ENCODE measurements around the gene CFL2. TPM values are rescaled to one million over a fixed set of nuclear protein-coding genes. Genes with fewer than 3 reads are reported as not detected.
A peak's percentile ranks its signal among the peaks of the same experiment; 100 is the strongest.
"Not testable (repeated sequence)": the region's sequence is repeated elsewhere in the genome, so short reads cannot be mapped to it uniquely, and the experiment has no call there.

Gene CFL2
- total RNA-seq, 1 donor from 2014 or later: 69.6 TPM

DNA sequence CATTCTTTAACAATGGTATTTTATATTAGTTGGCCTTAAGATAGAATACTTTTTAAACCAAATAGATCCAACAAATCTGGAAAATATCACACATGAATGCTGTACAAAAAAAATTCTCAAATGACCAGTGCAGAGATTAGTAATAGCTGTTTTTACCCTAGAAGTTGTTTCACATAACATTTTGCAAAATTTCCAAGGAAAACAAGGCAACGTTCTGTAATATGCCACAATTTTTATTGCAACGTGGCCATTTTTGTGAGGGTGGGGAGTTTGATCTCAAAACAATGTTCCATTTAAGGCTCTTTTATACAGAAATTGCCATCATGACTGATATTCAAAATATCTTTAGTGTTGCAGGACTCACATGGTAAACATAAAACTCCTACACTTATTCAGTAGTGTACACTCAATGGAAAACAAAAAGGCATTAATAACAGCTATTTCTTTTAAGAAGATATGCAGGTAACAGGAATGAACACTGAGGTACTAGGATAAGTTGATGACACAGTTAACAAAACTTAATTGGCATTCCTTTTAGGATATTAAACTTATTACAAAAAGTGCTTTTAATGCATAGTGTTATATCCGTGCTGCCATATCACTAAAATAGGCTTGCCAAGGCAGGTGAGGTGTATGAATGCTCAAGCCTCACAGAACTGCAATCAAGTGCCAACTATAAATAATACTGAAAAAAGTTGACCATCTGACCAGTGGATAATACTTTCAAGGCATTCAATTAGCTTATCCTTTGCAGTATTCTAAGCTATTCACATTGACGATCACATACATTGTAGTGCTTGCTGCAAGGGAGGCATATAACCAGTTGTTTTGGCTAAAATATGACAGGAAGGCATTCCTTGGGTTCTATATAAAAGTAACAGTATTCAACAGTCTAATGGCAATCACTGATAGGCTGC is 2.3 kb downstream of the CFL2 start:
- DNase-seq (ENCODE audit: extremely low read depth, low read depth, low spot score): no peak

DNA sequence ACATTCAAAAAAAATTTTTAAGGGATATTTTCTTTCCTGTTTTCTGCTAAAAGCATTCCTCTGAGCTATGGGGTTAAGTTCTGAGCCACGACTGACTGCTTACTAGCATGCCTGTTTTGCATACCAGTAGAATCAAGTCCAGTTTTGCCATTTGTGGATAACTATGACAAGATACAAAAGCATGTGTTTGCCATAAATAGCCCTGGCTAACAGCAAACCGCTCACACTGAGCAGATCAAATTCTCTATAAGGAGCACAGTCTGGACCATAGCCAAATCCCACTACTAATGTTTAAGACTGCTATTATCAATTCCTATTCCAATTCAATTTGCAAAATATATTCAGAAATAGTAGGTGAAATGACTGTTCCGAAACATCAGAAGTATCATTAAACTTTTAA is 3.2 kb downstream of the CFL2 start:
- DNase-seq (ENCODE audit: extremely low read depth, low read depth, low spot score): no peak

DNA sequence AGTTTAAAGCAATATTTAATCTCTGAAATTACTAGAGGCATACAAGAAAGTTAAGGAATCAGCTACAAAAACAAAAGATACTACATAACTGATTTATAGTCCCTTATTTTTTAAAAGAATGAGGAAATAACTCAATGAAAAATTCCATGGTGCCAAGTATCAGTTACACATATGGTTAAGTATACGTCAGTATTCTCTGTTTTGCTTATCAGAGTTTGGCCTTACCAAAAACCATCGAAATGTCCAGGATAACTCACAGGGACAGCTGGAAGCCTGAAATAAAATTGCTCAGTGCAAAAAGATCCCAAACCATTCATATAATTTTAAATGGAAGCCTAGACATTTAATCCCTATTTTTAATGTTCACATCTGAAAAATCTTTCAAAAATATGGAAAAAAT is 3.6 kb downstream of the CFL2 start:
- no peak for DNase-seq (ENCODE audit: extremely low read depth, low read depth, low spot score)

DNA sequence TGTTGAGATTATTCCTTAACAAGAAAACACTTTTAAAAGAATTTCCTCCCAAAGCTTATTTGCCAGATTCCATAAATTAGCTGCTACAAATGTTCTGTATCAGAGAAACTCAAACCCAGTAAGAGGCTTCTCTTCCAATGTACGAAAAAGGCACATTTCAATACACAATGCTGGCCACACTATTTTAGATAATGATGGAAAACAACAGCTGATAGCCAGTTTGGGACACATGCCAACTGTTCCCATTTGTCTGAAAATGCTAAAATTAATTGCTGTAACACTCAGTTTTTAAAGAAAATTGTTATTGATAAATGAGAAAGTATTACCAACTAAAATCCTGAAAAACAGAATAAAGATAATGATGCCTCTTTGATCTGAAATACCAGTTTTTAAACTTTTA is 4.4 kb downstream of the CFL2 start:
- no peak for DNase-seq (ENCODE audit: extremely low read depth, low read depth, low spot score)

DNA sequence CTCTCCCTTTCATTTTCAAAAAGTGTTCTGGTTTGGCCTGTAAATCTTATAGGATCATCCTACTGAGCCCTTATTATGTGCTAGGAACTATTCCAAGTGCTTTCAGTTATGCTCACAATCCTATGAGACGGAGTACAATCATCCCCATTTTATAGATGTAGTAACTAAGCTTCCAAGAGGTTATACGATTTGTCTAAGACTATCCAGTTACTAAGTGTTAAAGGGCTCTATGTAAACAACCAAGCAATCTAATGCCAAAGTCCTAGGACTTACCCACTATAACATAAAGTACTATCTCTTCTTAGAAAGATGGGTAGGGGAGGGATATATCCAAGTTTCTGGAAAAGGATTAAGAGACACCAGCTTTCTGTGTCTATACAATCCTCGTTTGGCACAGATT is 6.7 kb downstream of the CFL2 start:
- DNase-seq (ENCODE audit: extremely low read depth, low read depth, low spot score): no peak

DNA sequence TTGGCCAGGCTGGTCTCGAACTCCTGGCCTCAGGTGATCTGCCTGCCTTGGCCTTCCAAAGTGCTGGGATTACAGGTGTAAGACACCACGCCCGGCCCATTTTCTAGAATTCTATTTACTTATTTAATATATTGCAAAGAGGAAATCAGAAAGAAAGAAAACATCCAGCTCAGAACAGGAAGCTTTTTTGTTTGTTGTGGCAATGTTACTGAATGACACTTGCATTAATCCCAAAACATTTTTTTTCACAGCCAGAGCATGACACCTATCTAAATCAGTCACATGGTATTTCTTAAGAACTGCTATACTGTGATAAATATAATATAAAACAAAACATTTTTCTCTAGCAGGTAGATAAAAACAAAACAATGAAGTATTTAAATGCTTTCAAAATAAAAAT is 12.6 kb downstream of the CFL2 start:
- DNase-seq (ENCODE audit: extremely low read depth, low read depth, low spot score): no peak

DNA sequence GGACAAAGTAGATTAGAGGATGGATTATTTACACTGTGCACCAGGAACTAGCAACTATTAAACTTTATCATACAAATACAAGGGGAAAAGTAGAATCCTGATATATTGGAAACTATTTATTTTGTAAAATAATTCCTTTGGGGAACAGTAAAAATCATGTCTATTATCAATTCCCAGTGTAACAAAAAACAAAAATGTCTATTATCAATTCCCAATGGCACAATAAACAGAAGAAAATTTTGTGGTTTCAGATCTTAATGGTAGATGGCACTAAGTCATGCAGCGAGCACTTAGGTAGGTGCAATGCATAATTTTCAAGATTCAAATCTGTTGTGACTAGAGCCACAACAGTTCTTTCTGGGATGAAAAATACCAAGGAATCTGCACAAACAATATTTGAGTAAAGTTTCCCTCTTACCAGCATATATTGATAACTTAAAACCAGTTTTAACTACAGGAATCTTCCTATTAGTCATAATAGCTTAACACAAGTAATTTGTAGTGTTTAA is 13.7 kb downstream of the CFL2 start:
- DNase-seq (ENCODE audit: extremely low read depth, low read depth, low spot score): no peak

DNA sequence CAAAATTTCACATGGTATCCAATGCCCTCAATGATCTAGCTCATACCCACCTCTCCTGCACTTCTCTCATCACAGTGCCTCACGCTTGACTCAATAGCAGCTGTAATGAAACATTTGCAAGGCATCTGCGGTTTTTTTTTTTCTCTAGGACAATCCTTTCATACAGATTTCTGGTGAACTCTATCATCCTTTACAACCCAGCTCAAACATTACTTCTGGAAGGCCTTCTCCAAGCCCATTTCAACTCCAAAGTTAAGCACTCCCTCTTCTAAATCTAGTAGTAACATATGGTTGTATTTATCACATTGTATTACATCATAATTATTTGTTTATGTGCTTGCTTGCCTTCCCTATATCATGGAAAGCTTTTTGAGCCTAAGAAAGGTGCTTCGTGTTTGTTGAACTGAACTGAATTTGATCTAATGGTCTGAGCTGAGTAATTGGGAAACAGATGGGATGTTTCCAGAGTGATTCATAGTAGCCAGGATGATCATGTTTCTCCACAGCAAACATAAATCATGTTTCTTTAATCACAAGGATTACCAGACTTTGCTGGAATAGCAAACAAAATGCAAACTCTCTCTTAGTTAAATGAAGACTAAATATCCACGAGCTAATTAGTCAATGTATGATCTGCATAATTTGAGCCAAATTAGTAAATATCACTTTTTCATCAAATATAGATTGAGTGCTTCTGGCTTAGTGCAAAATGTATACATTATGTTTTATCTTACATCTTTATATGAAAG is 14.3 kb downstream of the CFL2 start:
- DNase-seq (ENCODE audit: extremely low read depth, low read depth, low spot score): peak; percentile 61

DNA sequence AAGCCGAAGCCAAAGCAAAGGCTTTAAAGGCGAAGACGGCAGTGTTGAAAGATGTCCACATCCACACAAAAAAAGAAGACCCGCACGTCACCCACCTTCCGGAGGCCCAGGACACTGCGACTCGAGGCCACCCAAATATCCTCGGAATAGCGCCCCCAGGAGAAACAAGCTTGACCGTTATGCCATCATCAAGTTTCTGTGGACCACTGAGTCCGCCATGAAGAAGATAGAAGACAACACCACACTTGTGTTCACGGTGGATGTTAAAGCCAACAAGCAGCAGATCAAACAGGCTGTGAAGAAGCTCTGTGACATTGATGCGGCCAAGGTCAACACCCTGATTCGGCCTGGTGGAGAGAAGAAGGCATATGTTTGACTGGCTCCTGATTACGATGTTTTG is 20.2 kb downstream of the CFL2 start:
- DNase-seq (ENCODE audit: extremely low read depth, low read depth, low spot score): not testable (repeated sequence)

DNA sequence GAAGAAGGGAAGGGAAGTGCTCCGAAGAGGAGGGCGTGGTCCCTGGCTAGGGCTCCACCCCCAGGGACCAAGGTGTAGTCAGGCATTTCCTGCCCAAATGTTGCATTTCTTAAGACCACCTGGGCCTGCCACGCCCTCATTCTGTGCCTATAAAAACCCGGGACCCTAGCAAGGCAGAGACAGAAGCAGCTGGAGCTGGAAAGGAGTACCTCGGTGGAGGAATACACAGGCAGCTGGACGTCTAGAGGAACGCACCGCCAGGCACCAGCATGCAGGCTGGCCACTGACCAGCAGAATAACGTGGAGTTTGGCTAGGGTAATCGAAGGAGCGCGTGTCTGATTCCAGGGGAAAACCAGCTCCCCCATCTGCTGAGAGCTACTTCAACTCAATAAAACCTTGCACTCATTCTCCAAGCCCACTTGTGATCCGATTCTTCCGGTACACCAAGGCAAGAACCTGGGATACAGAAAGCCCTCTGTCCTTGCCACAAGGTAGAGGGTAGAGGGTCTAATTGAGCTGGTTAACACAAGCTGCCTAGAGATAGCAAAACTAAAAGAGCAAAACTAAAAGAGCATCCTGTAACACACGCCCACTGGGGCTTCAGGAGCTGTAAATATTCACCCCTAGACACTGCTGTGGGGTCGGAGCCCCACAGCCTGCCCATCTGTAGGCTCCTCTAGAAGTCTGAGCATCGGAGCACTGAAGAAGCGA is 21.0 kb downstream of the CFL2 start:
- DNase-seq (ENCODE audit: extremely low read depth, low read depth, low spot score): no peak

DNA sequence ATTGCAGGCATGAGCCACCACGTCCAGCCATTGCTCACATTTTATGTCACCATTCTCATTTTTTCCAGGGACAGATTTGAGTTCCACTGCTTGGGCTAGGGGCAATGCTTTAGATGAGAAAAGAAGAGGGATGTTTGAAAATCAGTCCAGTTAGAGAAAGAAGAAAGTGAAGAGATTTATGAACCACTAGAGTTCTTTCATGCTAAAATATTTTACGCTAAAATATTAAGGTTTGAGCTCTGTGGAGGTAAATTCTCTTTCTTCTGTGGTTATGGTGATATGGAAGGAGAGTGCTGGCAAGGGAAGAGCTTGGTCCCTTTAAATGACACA is 21.5 kb downstream of the CFL2 start:
- no peak for DNase-seq (ENCODE audit: extremely low read depth, low read depth, low spot score)

DNA sequence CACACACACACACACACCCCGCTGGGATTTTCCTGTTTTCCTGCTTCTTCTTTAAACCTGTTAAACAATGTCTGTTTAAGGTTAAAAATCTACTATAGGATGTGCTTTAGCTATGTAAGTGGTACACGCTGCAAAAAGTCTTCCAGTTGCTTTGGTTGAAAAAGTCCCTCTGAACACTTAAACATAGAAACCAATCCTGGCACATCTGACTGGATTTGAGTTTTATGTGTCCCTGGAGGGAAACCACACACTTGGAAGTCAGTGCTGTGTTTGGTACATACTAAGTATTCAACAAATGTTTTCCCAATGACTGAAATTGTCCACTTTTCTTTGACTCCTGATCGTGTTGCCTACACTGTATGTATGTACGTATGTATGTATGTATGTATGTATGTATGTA is 22.0 kb downstream of the CFL2 start:
- no peak for DNase-seq (ENCODE audit: extremely low read depth, low read depth, low spot score)

DNA sequence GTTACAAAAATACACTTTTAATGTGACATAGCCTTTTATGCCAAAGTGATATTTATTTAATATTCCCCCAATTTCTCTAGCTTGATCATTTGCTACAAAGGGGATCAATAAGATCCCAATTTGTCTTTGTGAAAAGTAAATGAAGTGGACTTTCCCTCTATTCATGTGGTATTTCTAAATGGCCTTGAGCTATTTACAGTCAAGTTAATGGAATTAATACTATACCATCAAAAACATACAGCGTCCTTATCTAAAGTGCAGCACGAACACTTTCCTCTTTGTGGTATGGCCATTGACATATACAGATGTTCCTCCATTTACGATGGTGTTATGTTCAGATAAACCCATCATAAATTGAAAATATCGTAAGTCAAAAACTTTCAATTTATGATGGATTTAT is 23.2 kb downstream of the CFL2 start:
- DNase-seq (ENCODE audit: extremely low read depth, low read depth, low spot score): no peak

DNA sequence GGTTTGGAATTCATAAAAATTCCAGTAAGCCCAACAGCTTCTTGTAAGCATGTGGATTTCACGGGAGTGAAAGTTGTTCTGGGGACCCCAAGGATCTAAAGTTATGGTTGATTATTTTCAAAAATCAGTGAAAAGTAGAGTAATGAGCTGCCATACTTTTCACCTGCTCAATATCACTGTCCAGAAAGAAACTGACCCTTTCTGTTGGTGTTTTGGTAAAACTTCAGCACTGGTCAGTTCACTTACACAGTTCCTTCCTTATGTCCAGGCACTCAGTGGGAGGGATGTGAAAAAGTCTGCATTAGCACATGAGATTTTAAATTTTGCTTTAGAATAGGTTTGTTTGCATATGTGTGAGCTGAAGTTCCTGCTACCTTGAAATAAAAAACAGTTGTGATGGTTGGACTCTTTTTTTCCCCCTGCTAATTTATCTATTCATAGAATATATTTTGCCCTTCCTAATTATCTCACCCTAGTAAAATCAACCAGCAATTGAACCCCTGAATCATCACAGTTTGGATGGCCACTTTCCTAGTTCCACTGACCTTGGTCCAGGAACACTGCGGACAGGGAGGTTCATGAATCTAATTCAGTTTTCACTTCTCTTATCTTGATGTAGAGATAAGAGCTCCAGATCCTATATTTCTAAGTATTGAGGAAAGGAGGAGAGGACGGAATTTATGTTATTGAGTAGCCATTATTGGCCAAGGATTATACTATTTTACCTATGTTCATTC is 25.8 kb downstream of the CFL2 start:
- no peak for DNase-seq (ENCODE audit: extremely low read depth, low read depth, low spot score)

DNA sequence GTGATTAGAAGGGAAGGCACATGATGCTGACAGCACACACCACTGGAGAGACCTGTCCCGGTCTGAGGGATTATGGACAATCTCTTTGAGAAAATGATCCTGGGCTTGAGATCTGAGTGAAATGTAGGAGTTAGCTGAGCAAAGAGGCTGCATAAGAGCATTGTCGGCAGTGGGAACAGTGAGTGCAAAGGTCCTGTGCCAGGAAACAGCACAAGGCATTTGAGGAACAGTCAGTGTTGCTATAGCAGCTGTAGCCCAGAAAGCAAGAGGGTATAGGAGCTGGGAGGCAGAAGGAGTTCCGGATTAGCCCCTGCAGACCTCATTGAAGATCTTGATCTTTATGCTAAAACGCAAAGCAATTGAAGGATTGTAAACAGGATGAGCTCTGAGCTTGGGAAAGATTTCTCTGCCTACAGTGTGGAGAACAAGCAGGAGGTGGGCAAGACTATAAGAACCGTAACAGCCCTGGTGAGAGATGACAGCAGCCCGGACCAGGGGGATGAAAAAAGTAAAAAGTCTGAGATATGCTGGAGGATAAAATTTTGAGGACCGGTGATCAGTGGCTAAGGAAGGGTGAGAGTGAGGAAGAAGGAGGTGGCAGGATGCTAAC is 28.5 kb downstream of the CFL2 start:
- no peak for DNase-seq (ENCODE audit: extremely low read depth, low read depth, low spot score)

DNA sequence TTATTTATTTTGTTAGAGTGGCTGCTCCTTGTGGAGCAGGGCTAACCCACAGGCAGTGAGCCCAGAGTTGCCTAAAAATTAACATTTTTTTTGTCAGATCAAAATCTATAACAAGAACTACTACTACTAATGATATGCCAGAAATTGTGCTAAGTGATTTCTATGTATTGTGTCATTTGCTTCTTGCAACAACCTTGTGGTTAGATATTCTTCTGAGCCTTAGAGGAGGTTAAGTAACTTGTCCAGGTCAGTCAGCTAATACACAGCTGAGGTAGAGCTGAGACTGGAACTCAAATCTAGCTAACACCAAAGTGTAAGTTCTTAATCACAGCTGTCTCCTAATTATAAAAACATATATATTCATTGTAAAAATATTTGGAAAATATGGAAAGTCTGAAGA is 29.8 kb downstream of the CFL2 start:
- DNase-seq (ENCODE audit: extremely low read depth, low read depth, low spot score): no peak

DNA sequence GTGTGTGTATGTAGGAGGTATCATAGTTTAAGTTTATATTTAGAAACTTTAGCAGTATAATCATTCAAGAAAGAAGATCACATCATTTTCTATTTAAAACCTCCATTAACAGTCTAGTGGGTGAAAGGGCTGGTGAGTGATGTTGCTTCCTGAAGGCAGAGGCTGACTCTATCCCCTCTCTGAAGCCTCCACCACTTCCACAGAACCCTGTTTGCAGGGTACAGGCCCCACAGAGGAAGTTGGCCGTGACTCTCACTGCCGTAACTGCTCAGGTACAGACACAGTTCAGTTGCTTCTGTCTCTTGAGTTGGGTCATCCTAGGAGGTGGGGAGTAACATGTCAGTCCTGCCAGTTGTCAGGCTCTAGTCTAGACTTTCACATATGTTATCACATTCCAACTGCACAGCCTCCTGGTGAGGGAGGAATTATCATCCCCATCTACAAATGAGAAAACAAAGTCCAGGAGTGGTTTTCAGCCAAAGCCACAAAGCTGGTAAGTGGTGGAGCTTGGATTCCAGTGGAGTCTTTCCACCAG is 31.5 kb downstream of the CFL2 start:
- no peak for DNase-seq (ENCODE audit: extremely low read depth, low read depth, low spot score)

DNA sequence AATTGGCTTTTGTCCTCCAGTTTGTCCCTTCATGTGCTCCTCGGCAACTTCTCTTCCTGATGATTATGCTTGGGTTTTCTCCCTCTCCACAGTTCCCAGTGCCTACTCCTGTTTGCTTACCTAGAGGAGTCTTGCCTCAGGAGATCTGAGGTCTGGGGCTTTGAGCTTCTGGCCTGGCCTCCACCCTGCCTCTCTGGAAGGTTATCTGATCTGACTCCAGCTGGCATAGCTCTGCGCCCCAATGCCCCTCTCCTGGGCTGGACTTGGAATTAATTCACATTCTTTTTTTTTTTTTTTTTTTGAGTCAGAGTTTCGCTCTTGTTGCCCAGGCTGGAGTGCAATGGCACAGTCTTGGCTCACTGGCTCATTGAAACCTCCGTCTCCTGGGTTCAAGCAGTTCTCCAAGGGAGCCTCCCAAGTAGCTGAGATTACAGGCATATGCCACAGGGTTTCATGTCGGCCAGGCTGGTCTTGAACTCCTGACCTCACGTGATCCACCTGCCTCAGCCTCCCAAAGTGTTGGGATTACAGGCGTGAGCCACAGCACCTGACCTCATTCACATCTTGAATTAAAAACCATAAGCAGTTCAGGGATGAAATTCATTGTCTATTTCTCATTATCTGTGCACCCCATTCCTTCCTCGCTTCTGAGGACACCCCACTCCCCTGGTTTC is 33.5 kb downstream of the CFL2 start:
- DNase-seq (ENCODE audit: extremely low read depth, low read depth, low spot score): no peak

DNA sequence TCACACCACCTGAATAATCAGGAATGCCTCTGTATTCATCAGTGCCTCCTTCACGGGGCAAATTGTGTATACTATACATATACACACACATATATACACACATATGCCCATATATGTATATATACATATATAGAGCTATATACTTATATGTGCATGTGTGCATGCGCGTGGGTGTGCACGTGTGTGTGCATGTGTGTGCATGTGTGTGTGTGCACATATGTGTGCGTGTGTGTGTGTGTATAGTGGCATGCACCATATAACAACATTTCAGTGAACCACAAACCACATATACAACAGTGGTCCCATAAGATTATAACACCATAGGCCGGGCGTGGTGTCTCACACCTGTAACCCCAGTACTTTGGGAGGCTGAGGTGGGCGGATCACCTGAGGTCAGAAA is 35.7 kb downstream of the CFL2 start:
- no peak for DNase-seq (ENCODE audit: extremely low read depth, low read depth, low spot score)

DNA sequence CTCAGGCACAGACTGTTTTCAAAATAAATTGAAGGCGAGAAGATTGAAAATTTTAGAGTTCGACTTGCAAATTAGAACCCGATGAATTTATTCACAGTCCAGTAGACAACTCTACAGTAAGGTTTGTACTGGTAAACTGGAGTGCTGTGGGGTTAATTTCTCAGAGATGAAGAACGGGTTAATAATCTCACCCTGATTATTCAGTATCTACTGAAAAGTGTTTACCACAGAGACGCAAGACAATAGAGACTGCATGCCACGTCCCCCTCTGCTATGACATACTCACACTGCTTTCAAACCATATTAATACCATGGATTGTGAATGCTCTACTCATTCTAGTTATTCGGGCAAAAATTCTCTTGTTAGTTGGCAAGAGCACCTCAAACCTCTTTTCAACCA is 36.1 kb downstream of the CFL2 start:
- DNase-seq (ENCODE audit: extremely low read depth, low read depth, low spot score): no peak
